Transverse colon (tissue), 4 donors: ENCODE results near the gene ENAH.

Experiments used
- EP300 ChIP-seq: sonication (generic); formaldehyde crosslinking; IDR thresholded peaks from one replicate; pipeline ENCODE4 v1.6.1; 2017; ENCODE audit warnings: antibody characterized with exemption, low read depth
- POLR2A ChIP-seq: fragments of 450-650 bp; IDR thresholded peaks from one replicate; pipeline ENCODE4 v1.6.1; 2016; ENCODE audit warnings: antibody characterized with exemption, mild to moderate bottlenecking, moderate library complexity
- POLR2AphosphoS5 ChIP-seq, 3 donors: sonication (generic); formaldehyde crosslinking; IDR thresholded peaks; one replicate each; pipeline ENCODE4 v1.6.1; 2016; ENCODE audit warnings: antibody characterized with exemption in 3 of 3
- TF ChIP-seq, protein P1 (sequence below), 5 experiments: fragments of 200-600 bp in 3 of 5; fragments of 450-650 bp in 2 of 5; sonication (generic) in 3 of 5; IDR thresholded peaks; 1 replicate in 2 of 5; 2 replicates in 3 of 5; pipeline ENCODE4 v1.5.1; 2016 to 2017; ENCODE audit warnings: antibody characterized with exemption in 5 of 5, inconsistent platforms in 3 of 5, mild to moderate bottlenecking in 2 of 5, moderate library complexity in 1 of 5

DNA sequence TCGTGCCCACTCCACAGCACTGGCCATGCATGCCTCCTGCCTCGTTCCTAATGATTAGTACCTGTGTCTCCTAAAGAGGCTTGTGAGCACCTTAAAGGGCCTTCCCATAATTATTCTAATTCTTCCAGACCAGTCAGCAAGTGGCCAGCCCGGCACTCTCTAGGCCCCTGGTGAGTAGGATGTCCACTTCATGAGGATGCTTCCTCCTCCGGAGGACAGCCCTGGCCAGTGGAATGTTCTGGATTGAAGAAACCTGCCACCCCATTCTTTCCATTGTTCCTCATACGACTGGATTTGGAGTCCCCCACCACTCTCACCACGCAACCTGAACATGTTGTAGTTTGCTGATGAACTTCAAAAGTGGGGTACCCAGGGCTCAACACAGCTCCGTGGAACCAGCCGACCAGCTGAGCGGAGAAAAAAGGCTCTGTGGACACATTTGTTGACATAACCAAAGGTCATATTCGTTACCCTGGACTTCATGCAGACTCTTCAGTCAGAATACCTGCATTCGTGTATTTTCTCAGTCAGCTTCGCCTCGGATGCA lies 178.4 kb downstream of the ENAH start:
- TF ChIP-seq, protein P1, sequence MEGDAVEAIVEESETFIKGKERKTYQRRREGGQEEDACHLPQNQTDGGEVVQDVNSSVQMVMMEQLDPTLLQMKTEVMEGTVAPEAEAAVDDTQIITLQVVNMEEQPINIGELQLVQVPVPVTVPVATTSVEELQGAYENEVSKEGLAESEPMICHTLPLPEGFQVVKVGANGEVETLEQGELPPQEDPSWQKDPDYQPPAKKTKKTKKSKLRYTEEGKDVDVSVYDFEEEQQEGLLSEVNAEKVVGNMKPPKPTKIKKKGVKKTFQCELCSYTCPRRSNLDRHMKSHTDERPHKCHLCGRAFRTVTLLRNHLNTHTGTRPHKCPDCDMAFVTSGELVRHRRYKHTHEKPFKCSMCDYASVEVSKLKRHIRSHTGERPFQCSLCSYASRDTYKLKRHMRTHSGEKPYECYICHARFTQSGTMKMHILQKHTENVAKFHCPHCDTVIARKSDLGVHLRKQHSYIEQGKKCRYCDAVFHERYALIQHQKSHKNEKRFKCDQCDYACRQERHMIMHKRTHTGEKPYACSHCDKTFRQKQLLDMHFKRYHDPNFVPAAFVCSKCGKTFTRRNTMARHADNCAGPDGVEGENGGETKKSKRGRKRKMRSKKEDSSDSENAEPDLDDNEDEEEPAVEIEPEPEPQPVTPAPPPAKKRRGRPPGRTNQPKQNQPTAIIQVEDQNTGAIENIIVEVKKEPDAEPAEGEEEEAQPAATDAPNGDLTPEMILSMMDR (IDR thresholded peaks at IDR 0.05) = no peak
- TF ChIP-seq POLR2A (no peak), EP300 (no peak), POLR2AphosphoS5 (IDR thresholded peaks at IDR 0.05) (no peak)
